ENCODE results near the gene GATAD2A. TPM values are rescaled to one million over a fixed set of nuclear protein-coding genes. Genes with fewer than 3 reads are reported as not detected.

GATAD2A gene
- total and polyA plus RNA-seq, 4 donors: 7.1 to 23.7 (median 18.2) TPM

DNA sequence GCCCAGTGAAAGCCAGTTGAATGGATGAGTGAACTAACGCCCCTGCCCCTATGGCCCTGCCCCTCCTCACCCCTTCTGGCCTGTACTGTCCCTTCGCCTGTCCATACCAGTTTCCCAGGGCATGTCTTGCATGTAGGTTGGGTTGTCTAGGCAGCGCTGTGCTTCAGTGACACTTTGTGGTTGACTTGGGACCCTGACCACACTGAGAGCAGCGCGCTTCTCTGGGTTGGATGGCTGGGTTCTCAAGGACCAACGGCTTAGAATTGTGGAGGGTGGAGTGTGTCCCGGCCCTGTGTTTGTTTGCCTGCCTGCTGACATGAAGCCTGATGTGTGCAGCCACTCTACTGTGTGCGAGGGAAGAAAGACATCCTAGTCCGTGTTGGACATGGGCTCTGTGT, 15.8 kb downstream of the GATAD2A start:
- DNase-seq (ENCODE audit: low spot score): no peak
- 90% methylated on average over 9 of the region's 9 CpGs for WGBS
- no peaks in the 10 kb centered on the region for H3K9me3 ChIP-seq (ENCODE audit: control insufficient read depth in 4 of 4, low read length in 3 of 4)
- TF ChIP-seq HNF4G (IDR thresholded peaks at IDR 0.05): no peak
- no peak for TF ChIP-seq FOXA1 (IDR thresholded peaks at IDR 0.05)
- TF ChIP-seq JUND (IDR thresholded peaks at IDR 0.05): no peak
- TF ChIP-seq SP1 (IDR thresholded peaks at IDR 0.05): no peak
- TF ChIP-seq, protein P1, sequence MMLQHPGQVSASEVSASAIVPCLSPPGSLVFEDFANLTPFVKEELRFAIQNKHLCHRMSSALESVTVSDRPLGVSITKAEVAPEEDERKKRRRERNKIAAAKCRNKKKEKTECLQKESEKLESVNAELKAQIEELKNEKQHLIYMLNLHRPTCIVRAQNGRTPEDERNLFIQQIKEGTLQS (IDR thresholded peaks at IDR 0.05): no peak
- TF ChIP-seq NR2F2 (IDR thresholded peaks at IDR 0.05): no peak
- TF ChIP-seq RAD21 (IDR thresholded peaks at IDR 0.05): no peak
- H3K4me3 ChIP-seq (ENCODE audit: low read depth in 1 of 3, low read length in 3 of 3): no peak overlapping the region
- peaks cover 5 to 52% (median 35%) of the 10 kb centered on the region in 4 donors for H3K4me1 ChIP-seq (ENCODE audit: control insufficient read depth in 4 of 4, insufficient read depth in 4 of 4, low read length in 3 of 4)
- no peaks in the 10 kb centered on the region for H3K27me3 ChIP-seq (ENCODE audit: control insufficient read depth in 4 of 4, insufficient read depth in 4 of 4, low read length in 3 of 4)
- H3K27ac ChIP-seq (ENCODE audit: low read depth in 1 of 2, low read length in 2 of 2): no peak overlapping the region
- H3K36me3 ChIP-seq (ENCODE audit: control insufficient read depth in 4 of 4, insufficient read depth in 3 of 4, low read depth in 1 of 4, low read length in 3 of 4): no peaks in the 10 kb centered on the region
- no peak overlapping the region for H3K9ac ChIP-seq (ENCODE audit: low read depth in 1 of 2, low read length in 2 of 2)

DNA sequence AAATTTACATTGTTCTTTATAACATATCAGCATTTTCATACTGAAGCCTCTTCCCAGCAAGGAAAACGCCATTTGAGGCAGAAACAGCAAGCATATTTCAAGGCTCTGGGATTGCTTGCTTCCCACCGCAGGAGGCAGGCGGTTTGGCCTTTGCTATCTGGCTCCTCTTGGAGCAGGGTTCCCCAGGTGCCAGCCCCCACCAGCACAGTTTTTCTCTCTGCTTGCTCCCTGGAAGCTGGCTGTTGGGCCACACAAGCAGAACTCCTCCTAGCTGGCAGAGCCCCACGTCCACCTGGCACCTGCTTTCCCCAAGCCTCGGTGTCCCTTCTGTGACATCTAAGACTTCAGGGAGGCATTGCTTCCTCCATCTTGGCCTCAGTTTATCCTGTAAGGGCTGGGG, 16.7 kb downstream of the GATAD2A start:
- Histone ChIP-seq H3K27ac (ENCODE audit: low read depth in 1 of 2, low read length in 2 of 2) (no peak overlapping the region), H3K36me3 (ENCODE audit: control insufficient read depth in 4 of 4, insufficient read depth in 3 of 4, low read depth in 1 of 4, low read length in 3 of 4) (no peaks in the 10 kb centered on the region), H3K4me1 (ENCODE audit: control insufficient read depth in 4 of 4, insufficient read depth in 4 of 4, low read length in 3 of 4) (peaks cover 5 to 50% (median 34%) of the 10 kb centered on the region in 4 donors), H3K4me3 (ENCODE audit: low read depth in 1 of 3, low read length in 3 of 3) (no peak overlapping the region), H3K9me3 (ENCODE audit: control insufficient read depth in 4 of 4, low read length in 3 of 4) (no peaks in the 10 kb centered on the region), H3K9ac (ENCODE audit: low read depth in 1 of 2, low read length in 2 of 2) (no peak overlapping the region), H3K27me3 (ENCODE audit: control insufficient read depth in 4 of 4, insufficient read depth in 4 of 4, low read length in 3 of 4) (no peaks in the 10 kb centered on the region)
- WGBS: 75% methylated on average over 5 of the region's 5 CpGs
- peak in 1 of 2 donors; percentile 27 for TF ChIP-seq HNF4A (conservative IDR thresholded peaks at IDR 0.05)
- TF ChIP-seq, protein P2, sequence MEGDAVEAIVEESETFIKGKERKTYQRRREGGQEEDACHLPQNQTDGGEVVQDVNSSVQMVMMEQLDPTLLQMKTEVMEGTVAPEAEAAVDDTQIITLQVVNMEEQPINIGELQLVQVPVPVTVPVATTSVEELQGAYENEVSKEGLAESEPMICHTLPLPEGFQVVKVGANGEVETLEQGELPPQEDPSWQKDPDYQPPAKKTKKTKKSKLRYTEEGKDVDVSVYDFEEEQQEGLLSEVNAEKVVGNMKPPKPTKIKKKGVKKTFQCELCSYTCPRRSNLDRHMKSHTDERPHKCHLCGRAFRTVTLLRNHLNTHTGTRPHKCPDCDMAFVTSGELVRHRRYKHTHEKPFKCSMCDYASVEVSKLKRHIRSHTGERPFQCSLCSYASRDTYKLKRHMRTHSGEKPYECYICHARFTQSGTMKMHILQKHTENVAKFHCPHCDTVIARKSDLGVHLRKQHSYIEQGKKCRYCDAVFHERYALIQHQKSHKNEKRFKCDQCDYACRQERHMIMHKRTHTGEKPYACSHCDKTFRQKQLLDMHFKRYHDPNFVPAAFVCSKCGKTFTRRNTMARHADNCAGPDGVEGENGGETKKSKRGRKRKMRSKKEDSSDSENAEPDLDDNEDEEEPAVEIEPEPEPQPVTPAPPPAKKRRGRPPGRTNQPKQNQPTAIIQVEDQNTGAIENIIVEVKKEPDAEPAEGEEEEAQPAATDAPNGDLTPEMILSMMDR (IDR thresholded peaks at IDR 0.05; ENCODE audit: low read depth, low read length, missing input control): no peak
- no peak for DNase-seq (ENCODE audit: low spot score)

DNA sequence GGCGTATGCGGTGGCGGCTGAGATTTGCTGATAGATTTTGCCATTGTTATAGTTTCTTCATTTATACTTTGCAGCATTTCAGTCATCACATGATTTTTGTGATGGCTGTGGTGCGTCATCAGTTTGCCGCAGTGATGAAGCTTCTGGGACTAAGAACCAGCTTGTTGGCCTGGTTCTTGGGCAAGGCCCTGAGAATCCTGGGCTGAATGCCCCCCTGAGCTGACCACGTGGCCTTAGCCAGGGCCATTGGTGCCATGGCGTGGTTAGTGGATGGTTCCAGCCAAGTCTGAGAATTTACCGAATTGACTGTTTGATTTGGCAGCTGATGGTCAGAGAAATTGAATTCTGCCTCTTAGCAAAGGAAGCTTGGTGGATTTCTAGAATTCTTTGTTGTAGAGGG, 17.8 kb downstream of the GATAD2A start:
- Histone ChIP-seq H3K27ac (ENCODE audit: low read depth in 1 of 2, low read length in 2 of 2) (peak overlapping the region; percentile 59 to 79), H3K27me3 (ENCODE audit: control insufficient read depth in 4 of 4, insufficient read depth in 4 of 4, low read length in 3 of 4) (no peaks in the 10 kb centered on the region), H3K4me3 (ENCODE audit: low read depth in 1 of 3, low read length in 3 of 3) (no peak overlapping the region), H3K4me1 (ENCODE audit: control insufficient read depth in 4 of 4, insufficient read depth in 4 of 4, low read length in 3 of 4) (peaks cover 5 to 44% (median 32%) of the 10 kb centered on the region in 4 donors), H3K9me3 (ENCODE audit: control insufficient read depth in 4 of 4, low read length in 3 of 4) (no peaks in the 10 kb centered on the region), H3K9ac (ENCODE audit: low read depth in 1 of 2, low read length in 2 of 2) (no peak overlapping the region), H3K36me3 (ENCODE audit: control insufficient read depth in 4 of 4, insufficient read depth in 3 of 4, low read depth in 1 of 4, low read length in 3 of 4) (no peaks in the 10 kb centered on the region)
- DNase-seq (ENCODE audit: low spot score): no peak
- WGBS: 63% methylated on average over 8 of the region's 8 CpGs
- TF ChIP-seq RXRA (IDR thresholded peaks at IDR 0.05) (peak in 1 of 2 donors; percentile 61), FOXA1 (IDR thresholded peaks at IDR 0.05) (peak; percentile 16), RAD21 (IDR thresholded peaks at IDR 0.05) (no peak), FOXA2 (IDR thresholded peaks at IDR 0.05) (no peak), JUND (IDR thresholded peaks at IDR 0.05) (peak in 1 of 2 donors; percentile 29), SP1 (IDR thresholded peaks at IDR 0.05) (no peak), EGR1 (IDR thresholded peaks at IDR 0.05; ENCODE audit: low read depth in 2 of 2) (no peak), GABPA (IDR thresholded peaks at IDR 0.05 in 1 of 2, conservative IDR thresholded peaks at IDR 0.05 in 1 of 2) (peak in 1 of 2 donors; percentile 31), HNF4A (conservative IDR thresholded peaks at IDR 0.05) (peak; percentile 8 to 65), HNF4G (IDR thresholded peaks at IDR 0.05) (no peak), TAF1 (conservative IDR thresholded peaks at IDR 0.05) (no peak), NR2F2 (IDR thresholded peaks at IDR 0.05) (no peak)
- TF ChIP-seq, protein P3, sequence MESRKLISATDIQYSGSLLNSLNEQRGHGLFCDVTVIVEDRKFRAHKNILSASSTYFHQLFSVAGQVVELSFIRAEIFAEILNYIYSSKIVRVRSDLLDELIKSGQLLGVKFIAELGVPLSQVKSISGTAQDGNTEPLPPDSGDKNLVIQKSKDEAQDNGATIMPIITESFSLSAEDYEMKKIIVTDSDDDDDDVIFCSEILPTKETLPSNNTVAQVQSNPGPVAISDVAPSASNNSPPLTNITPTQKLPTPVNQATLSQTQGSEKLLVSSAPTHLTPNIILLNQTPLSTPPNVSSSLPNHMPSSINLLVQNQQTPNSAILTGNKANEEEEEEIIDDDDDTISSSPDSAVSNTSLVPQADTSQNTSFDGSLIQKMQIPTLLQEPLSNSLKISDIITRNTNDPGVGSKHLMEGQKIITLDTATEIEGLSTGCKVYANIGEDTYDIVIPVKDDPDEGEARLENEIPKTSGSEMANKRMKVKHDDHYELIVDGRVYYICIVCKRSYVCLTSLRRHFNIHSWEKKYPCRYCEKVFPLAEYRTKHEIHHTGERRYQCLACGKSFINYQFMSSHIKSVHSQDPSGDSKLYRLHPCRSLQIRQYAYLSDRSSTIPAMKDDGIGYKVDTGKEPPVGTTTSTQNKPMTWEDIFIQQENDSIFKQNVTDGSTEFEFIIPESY (IDR thresholded peaks at IDR 0.05): no peak
- TF ChIP-seq, protein P4, sequence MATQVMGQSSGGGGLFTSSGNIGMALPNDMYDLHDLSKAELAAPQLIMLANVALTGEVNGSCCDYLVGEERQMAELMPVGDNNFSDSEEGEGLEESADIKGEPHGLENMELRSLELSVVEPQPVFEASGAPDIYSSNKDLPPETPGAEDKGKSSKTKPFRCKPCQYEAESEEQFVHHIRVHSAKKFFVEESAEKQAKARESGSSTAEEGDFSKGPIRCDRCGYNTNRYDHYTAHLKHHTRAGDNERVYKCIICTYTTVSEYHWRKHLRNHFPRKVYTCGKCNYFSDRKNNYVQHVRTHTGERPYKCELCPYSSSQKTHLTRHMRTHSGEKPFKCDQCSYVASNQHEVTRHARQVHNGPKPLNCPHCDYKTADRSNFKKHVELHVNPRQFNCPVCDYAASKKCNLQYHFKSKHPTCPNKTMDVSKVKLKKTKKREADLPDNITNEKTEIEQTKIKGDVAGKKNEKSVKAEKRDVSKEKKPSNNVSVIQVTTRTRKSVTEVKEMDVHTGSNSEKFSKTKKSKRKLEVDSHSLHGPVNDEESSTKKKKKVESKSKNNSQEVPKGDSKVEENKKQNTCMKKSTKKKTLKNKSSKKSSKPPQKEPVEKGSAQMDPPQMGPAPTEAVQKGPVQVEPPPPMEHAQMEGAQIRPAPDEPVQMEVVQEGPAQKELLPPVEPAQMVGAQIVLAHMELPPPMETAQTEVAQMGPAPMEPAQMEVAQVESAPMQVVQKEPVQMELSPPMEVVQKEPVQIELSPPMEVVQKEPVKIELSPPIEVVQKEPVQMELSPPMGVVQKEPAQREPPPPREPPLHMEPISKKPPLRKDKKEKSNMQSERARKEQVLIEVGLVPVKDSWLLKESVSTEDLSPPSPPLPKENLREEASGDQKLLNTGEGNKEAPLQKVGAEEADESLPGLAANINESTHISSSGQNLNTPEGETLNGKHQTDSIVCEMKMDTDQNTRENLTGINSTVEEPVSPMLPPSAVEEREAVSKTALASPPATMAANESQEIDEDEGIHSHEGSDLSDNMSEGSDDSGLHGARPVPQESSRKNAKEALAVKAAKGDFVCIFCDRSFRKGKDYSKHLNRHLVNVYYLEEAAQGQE (IDR thresholded peaks at IDR 0.05): peak; percentile 46
- TF ChIP-seq, protein P5, sequence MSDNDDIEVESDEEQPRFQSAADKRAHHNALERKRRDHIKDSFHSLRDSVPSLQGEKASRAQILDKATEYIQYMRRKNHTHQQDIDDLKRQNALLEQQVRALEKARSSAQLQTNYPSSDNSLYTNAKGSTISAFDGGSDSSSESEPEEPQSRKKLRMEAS (IDR thresholded peaks at IDR 0.05): peak; percentile 73
- TF ChIP-seq, protein P1 (IDR thresholded peaks at IDR 0.05): no peak
- TF ChIP-seq, protein P2 (IDR thresholded peaks at IDR 0.05; ENCODE audit: low read depth, low read length, missing input control): no peak
